HG02798 (cell line): ENCODE data around the gene PIAS1.
"Not testable (repeated sequence)": the region's sequence is repeated elsewhere in the genome, so short reads cannot be mapped to it uniquely, and the experiment has no call there.

Experiments used
- ATAC-seq: cut with Tn5 transposase; IDR thresholded peaks from one replicate; pipeline ENCODE4 v1.9.1; 2021; ENCODE audit warnings: mild to moderate bottlenecking; ENCODE audit not compliant: unreplicated experiment, poor library complexity

PIAS1 gene

GRCh38 chr15:68229386-68230156, 175.5 kb downstream of the PIAS1 start, which contains the start of gene CLN6:
CLN6 (minus strand) TSS chr15:68229728; CDS start chr15:68229584, 144 bp downstream.
- peak; percentile 84 for ATAC-seq

DNA sequence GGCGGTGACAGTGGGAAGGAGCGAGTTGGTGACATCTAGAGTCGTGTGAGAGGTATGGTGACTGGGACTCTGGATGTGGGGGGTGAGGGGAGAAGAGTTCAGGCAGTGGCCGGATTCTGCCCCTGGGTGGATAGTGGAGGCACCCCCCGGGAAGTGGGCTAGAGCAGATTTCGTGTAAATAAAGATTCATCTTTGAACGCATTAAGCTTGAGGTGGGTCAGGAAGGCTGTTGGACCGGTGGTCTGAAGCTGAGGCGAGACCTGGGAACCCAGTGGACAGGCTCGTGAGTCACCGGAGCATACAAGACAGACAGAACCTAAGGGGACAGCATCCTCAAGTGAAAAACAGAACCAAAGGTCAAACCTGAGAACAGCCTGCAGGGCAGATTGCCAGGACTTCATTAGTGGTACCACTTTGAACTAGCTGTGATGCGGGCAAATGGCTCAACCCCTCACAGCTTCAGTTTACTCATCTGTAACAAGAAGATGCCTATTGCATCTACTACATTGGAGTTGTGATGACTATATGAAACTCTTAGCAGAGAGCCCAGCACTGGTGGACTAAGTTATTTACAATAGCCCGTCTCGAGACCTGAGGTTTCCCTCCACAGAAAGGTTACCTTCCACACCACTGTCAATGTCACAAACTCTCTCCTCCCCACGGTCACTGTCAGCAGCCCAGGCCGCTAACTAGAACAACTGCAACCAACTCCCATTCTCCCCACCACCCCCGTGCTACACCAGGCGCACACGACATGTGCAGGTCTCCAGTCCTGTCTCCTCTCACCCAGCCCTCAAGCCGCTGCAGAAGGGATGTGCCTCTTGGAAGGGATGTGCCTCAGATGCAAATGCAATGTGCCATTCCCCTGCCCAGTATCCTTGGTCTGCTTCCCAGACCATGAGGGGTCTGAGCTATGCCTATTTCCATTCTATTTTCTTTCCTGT, 176.3 kb downstream of the PIAS1 start:
- no peak for ATAC-seq

DNA sequence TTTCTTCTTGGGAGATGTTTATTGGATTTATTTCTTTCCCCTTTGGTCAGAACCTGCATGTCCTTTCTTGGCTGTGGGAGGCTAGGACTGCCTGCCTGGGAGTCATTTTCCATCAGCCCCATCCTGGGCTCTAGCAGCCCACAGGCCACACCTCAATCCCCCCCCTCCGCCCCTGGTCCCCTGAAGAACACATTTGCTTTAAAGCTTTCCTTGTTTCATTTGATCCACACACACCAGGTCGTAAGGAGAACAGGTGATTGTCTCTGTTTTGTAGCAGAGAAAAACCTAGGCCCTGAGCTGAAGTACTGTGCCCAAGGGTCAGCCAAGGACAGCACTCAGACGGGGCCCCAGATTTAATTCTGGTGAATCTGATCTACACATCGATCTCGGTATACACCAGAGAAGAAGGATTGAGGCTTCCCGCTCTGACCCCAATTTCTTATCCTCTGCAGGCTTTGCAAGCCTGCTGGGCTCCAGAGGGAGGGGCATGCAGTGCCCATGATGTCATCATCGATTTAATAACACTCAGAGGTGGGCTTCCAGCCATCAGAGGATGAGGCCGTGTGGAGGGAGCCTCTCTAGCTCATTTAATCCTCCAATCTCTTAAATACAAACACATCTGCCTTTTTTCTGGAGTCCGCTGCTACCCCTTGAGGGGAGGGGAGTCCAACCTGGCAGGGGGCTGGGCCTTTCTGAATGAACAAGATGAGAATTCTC, 177.1 kb downstream of the PIAS1 start:
- ATAC-seq, result no peak

GRCh38 chr15:68232449-68232848, 178.3 kb downstream of the PIAS1 start:
- ATAC-seq, result no peak

GRCh38 chr15:68232937-68233336, 178.8 kb downstream of the PIAS1 start:
- no peak for ATAC-seq

GRCh38 chr15:68234060-68234459, 179.9 kb downstream of the PIAS1 start:
- no peak for ATAC-seq

DNA sequence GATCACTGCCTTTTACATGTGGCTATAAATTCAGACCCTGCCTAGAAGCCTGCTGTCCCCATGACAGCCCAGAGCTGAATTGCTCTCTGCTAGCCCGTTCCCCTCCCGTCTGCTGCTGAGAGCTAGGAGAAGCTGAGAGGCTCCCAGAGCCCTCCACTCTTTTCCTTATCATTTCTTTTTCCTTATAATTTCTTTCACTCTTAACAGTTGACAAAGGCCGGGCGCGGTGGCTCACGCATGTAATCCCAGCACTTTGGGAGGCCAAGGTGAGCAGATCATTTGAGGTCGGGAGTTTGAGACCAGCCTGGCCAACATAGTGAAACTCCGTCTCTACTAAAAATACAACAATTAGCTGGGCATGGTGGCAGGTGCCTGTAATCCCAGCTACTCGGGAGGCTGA, 180.4 kb downstream of the PIAS1 start:
- ATAC-seq, result not testable (repeated sequence)

GRCh38 chr15:68235022-68235421, 180.9 kb downstream of the PIAS1 start:
- ATAC-seq, result no peak

DNA sequence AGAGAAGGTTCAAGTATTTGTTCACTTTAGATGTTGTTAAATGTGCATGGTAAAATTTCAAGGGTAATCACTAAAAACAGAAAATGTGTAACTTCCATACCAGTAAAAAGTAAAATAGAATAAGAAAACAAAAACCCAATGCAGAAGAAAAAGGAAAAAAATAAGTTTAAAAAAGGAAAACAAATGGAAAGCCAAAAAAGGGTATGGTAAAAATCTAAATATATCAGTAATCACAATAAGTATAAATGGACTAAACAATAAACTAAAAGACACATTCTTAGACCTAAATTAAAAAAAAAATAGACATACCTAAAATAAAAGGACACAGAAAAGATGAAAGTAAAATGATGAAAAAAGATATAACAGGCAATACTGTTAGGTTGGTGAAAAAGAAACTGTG, 184.9 kb downstream of the PIAS1 start:
- no peak for ATAC-seq

DNA sequence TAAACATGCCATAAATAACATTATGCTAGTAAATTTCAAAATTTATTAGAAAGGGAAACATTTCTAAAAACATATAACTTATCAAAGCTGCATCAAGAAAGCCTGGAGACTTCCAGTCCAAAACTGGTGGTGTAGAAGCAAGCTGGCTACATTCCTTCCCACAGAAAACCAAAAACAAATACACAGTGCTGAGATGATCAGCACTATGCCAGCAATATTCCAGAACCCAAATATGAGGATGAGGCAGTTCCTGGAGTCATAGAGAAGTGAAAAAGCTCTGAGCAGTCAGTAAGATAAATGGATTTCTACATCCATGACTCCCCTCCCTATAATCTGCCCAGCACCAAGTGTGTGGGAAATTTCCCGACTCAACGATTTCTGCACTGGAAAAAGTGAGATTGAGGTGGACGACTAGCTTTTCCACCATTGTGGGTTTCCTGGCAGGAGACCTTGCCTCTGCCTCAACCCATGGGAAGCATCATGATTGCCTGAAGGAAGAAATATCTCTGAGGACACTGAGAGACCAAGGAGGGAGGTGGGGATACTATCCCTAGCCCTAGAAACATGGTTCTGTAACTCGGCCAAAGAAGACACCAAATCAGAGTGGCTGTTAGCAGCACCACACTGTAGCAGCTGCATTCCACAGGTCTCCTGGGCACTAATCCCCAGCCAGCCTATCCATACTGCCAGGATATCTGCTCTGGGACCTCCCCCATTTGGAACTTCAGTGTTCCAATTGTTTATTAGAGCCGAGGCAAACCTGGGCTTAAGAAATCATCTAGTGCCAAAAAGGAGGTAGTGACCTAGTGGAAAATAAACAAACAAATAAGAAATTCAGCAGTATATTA, 187.2 kb downstream of the PIAS1 start:
- no peak for ATAC-seq
